ENCODE measurements around the gene PPARG. TPM values are rescaled to one million over a fixed set of nuclear protein-coding genes. Genes with fewer than 3 reads are reported as not detected.

Gene PPARG
- total RNA-seq, 1 donor from 2014 or later: 0.37 TPM

DNA sequence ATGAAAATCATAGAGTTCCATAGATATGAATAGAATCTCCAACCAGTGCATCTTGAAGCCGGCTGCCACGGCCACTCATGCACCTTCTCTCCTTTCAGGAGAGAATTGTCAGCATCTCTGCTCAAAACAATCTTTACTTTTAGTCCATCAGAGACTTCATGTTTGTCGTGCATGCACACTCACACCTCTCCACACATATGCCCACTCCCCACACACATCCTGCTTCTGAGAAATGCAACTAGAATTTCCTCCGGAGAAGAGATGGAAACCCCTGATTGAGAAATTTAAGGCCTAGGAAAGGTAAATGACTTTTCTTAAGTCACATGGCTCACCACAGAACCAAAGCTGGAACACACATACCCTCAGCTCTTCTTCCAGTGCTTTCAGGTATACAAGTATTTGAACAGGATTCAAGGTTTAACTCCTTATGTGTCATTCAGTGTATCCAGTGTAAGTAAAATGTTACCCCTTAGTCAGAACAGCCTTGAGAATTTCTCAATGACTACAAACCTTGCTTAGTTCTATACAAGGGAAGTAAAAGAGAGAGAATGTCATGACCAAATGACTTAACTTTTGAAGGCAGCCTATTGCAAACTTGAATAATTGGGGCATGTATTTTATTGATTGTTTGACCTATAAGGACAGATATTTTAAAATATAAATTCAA, 126.3 kb downstream of the PPARG start:
- no peak overlapping the region for H3K27ac Mint-ChIP-seq (ENCODE audit: unreplicated experiment)
- no peak for DNase-seq
- H3K27me3 Mint-ChIP-seq (ENCODE audit: unreplicated experiment): no peaks in the 10 kb centered on the region
- TF ChIP-seq, protein P1, sequence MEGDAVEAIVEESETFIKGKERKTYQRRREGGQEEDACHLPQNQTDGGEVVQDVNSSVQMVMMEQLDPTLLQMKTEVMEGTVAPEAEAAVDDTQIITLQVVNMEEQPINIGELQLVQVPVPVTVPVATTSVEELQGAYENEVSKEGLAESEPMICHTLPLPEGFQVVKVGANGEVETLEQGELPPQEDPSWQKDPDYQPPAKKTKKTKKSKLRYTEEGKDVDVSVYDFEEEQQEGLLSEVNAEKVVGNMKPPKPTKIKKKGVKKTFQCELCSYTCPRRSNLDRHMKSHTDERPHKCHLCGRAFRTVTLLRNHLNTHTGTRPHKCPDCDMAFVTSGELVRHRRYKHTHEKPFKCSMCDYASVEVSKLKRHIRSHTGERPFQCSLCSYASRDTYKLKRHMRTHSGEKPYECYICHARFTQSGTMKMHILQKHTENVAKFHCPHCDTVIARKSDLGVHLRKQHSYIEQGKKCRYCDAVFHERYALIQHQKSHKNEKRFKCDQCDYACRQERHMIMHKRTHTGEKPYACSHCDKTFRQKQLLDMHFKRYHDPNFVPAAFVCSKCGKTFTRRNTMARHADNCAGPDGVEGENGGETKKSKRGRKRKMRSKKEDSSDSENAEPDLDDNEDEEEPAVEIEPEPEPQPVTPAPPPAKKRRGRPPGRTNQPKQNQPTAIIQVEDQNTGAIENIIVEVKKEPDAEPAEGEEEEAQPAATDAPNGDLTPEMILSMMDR (IDR thresholded peaks at IDR 0.05; ENCODE audit: partially characterized antibody, unreplicated experiment): no peak
- H3K36me3 Mint-ChIP-seq (ENCODE audit: unreplicated experiment): no peaks in the 10 kb centered on the region
- H3K4me1 Mint-ChIP-seq (ENCODE audit: low read depth, unreplicated experiment): no peaks in the 10 kb centered on the region
- peaks cover 2% of the 10 kb centered on the region for H3K9me3 Mint-ChIP-seq (ENCODE audit: unreplicated experiment)
- H3K4me3 Mint-ChIP-seq (ENCODE audit: unreplicated experiment): no peak overlapping the region

DNA sequence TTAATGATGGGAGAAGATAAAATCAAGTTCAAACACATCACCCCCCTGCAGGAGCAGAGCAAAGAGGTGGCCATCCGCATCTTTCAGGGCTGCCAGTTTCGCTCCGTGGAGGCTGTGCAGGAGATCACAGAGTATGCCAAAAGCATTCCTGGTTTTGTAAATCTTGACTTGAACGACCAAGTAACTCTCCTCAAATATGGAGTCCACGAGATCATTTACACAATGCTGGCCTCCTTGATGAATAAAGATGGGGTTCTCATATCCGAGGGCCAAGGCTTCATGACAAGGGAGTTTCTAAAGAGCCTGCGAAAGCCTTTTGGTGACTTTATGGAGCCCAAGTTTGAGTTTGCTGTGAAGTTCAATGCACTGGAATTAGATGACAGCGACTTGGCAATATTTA, 127.9 kb downstream of the PPARG start:
- no peak overlapping the region for H3K27ac Mint-ChIP-seq (ENCODE audit: unreplicated experiment)
- peaks cover 2% of the 10 kb centered on the region for H3K9me3 Mint-ChIP-seq (ENCODE audit: unreplicated experiment)
- no peaks in the 10 kb centered on the region for H3K36me3 Mint-ChIP-seq (ENCODE audit: unreplicated experiment)
- no peak for DNase-seq
- TF ChIP-seq, protein P1 (IDR thresholded peaks at IDR 0.05; ENCODE audit: partially characterized antibody, unreplicated experiment): no peak
- no peaks in the 10 kb centered on the region for H3K27me3 Mint-ChIP-seq (ENCODE audit: unreplicated experiment)
- no peak overlapping the region for H3K4me3 Mint-ChIP-seq (ENCODE audit: unreplicated experiment)
- H3K4me1 Mint-ChIP-seq (ENCODE audit: low read depth, unreplicated experiment): no peaks in the 10 kb centered on the region

DNA sequence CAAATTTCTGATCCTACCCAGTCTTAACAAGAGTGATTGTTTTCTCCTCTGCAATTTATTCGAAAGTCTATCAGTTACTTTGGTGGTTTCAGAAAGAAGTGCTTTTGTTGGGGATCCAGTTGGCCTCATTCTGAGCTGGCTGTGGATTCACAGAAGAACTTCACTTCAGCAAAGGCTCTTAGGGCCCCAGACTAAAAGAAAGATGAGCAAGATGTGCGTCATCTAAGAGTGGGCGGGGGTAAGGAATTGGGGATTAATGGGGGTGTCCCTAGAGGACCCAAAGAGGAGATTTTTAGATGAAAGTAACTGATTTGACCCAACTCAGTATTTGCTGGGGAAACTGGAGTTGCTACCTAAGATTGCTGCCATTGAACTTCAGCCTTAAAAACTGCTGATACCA, 131.5 kb downstream of the PPARG start:
- Mint-ChIP-seq H3K4me3 (ENCODE audit: unreplicated experiment) (no peak overlapping the region), H3K27me3 (ENCODE audit: unreplicated experiment) (peaks cover 2% of the 10 kb centered on the region), H3K4me1 (ENCODE audit: low read depth, unreplicated experiment) (no peaks in the 10 kb centered on the region), H3K27ac (ENCODE audit: unreplicated experiment) (no peak overlapping the region), H3K9me3 (ENCODE audit: unreplicated experiment) (peaks cover 2% of the 10 kb centered on the region), H3K36me3 (ENCODE audit: unreplicated experiment) (no peaks in the 10 kb centered on the region)
- TF ChIP-seq, protein P1 (IDR thresholded peaks at IDR 0.05; ENCODE audit: partially characterized antibody, unreplicated experiment): no peak
- DNase-seq: no peak

DNA sequence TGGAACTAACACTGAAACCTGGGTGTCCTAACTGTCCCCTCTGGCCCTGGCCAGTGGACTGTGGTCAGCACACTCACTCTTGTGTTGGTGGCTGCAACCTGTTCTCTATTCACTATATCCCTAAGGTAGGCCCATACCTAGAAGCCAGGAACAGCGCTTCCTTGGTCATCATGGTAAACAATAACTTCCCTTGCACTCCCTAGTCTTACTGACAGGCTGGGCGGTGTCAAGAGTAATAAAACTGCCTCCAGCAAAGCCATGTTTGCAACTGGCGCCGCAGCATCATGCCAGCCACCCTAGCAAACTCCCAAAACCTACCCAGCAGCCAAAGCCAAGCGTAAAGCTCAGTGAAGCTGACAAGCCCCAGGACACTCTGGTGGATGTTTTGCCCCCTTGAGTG, 132.3 kb downstream of the PPARG start:
- TF ChIP-seq, protein P1 (IDR thresholded peaks at IDR 0.05; ENCODE audit: partially characterized antibody, unreplicated experiment): no peak
- Mint-ChIP-seq H3K9me3 (ENCODE audit: unreplicated experiment) (peaks cover 2% of the 10 kb centered on the region), H3K4me3 (ENCODE audit: unreplicated experiment) (no peak overlapping the region), H3K27me3 (ENCODE audit: unreplicated experiment) (peaks cover 2% of the 10 kb centered on the region), H3K27ac (ENCODE audit: unreplicated experiment) (no peak overlapping the region), H3K36me3 (ENCODE audit: unreplicated experiment) (no peaks in the 10 kb centered on the region), H3K4me1 (ENCODE audit: low read depth, unreplicated experiment) (peaks cover 2% of the 10 kb centered on the region)
- no peak for DNase-seq

DNA sequence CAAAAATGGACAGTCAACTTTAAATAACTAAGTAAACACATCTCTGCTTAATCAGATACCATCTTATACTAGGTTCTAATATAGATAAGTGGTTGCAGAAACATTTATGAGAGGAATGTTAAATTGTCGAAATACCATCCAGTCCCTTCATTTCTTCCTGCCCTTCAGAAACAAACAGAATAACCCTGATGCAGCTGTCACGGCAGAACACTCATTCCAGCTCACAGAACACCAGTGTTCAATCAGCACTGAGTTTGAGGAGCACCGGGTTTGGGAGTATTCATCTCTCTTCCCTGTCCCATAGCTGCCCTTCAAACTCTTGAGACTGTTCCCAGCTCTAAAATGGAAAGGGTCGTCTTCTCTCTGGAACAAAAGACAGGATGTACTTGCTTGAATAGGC, 134.3 kb downstream of the PPARG start:
- H3K4me3 Mint-ChIP-seq (ENCODE audit: unreplicated experiment): no peak overlapping the region
- H3K27me3 Mint-ChIP-seq (ENCODE audit: unreplicated experiment): peaks cover 2% of the 10 kb centered on the region
- H3K4me1 Mint-ChIP-seq (ENCODE audit: low read depth, unreplicated experiment): peaks cover 5% of the 10 kb centered on the region

More for the DNA sequence above, 134.3 kb downstream of the PPARG start:
- no peak for DNase-seq
- TF ChIP-seq, protein P1 (IDR thresholded peaks at IDR 0.05; ENCODE audit: partially characterized antibody, unreplicated experiment): no peak
- Mint-ChIP-seq H3K9me3 (ENCODE audit: unreplicated experiment) (no peaks in the 10 kb centered on the region), H3K27ac (ENCODE audit: unreplicated experiment) (no peak overlapping the region), H3K36me3 (ENCODE audit: unreplicated experiment) (no peaks in the 10 kb centered on the region)

Measured in glutamatergic neuron (in vitro differentiated cells).